HG03139 (cell line): ENCODE data around the gene ARFGAP1.
"Not testable (repeated sequence)": the region's sequence is repeated elsewhere in the genome, so short reads cannot be mapped to it uniquely, and the experiment has no call there.

Source experiments
- ATAC-seq: cut with Tn5 transposase; IDR thresholded peaks from one replicate; pipeline ENCODE4 v1.9.1; 2021; ENCODE audit not compliant: unreplicated experiment

Gene ARFGAP1

DNA sequence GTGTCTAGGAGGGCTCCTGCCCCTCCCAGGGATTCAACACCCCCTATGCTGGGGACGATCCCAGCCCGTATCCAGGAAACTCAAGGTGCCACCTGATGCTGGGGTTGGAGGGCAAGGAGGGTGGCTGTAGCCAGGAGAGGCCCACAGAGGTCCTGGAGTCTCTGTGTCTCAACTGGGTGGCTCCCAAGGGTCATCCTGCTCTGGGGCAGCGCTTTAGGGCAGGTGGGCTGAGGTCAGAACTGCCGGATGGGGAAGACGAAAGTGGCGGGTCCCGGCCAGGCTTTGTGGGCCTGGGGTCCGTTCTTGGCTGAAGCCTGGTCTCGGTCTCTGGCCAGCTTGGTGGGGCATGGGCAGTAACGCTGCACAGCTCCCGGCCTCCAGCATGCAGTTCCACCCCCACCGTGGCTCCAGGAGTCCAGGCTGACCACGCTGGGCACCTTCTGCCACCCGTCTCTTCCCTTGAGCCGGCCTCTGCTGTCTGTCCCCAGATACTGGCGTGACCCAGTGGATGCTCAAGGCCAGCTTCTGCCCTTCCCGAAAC is 17.6 kb downstream of the ARFGAP1 start:
- ATAC-seq, result no peak

DNA sequence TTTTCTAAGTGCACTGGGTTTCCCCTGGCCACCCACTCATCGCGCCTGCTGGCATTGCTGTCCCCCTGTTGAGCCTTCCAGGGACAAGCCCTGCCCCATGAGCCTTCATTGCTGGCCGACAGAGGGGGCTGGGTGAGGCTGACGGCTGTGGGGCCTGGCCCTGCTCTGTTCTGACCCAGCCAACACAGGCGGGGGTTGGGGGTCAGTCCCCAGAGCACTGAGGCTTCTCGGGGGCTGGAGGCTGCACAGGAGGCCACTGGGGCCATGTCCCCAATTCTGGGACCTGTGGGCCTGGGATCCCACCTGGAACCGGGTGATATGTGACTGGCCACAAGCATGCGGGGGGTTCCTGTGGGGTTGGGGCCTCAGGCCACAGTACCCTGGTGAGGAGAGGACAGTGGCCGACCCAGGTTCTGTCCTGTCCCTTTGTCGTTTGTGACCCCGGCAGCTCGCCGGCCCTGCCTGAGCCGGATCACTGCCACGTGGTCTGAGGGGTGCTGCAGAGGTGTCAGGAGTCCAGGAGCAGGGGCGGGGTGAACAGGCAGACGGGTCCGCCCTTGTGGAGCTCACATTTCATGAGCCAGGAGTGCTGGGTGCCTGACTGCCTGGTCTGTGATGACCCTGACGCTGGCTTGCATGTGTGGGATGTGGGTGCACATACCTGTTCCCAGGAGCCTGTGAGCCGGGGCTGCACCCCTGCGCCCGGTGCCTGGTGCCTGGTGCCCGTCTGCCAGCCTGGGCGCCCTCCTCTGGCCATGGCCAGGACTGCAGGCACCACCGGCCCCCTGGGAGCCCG is 18.3 kb downstream of the ARFGAP1 start:
- no peak for ATAC-seq

DNA sequence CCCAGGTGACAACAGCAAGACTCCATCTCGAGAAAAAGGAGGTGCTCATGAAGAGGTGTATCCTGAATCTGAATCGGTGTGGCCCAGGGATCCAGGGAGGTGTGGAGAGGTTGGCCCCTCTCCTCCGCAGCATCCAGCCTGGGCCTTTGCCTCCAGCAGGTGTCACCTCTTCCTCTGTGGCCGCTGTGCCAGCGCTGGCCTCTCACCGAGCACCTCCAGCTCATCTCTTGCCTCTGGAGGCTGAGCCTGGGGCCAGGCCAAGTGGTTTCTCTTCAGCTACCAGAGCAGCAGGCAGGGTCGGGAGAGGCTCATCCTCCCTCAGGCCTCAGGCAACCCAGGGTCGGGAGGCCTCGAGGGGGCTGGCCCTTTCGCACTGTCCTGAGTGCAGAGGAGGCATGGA is 19.2 kb downstream of the ARFGAP1 start:
- ATAC-seq, result no peak

DNA sequence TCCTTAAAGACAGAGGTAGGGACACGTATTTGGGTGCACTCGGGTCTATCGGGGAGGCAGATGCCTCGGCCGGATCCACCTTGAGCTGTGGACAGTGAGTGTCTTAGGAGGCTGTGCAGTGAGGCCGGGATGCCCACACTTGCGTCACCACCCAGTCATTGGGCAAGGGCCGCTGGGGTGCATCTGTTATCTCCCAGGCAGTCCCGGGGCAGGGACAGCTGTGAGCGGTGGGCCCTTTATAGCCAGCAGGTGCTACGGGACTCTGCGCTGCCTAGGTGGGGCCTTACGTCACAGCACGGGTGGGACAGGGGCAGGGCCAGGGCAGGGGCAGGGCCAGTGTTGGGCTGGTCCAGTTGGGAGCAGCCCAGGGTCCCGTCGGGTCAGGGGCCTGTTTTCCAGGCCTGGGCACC is 19.7 kb downstream of the ARFGAP1 start:
- no peak for ATAC-seq

DNA sequence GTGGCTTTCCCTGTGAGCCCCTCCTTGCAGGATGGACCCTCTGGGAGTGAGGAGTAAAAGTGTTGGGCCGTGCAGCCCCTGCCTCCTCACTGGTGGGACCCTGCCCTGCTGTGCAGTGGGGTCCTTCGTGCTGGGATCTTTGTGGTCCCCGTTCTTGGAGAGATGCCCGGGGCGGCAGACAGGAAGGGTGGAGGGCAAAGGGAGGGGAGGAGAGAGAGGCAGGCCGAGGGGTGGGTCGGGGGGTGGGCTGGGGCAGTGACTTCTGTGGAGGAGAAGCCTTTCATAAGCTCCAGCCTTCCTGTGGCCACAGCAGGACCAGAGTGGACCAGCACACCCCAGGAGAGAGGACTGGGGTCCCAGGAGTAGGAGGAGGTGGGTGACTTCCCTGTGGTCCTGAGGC is 20.3 kb downstream of the ARFGAP1 start, which contains the start of gene COL20A1:
Gene COL20A1 (plus strand): TSS at position 283 of the 400 bp plus-strand sequence. CDS start 1,922 bp downstream, outside the sequence.
- no peak for ATAC-seq

DNA sequence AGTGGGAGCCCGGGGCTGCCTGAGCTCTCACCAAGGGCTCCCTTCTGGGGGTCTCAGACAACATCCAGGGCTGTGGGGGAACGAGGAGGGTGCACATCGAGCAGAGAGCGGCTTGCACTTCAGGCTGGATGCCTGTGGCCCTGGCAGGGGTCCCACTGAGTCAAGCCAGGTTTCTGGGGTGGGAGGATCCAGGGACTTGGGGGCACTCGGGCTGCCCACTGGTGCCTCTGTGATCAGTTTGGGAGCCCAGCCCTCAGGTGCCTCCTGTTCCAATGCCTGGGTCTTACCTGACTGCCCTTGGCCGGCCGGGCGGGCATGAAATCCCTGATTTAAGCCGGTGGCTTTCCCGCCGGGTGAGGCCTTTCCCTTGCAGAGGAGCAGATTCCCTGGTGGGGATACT is 20.8 kb downstream of the ARFGAP1 start:
- no peak for ATAC-seq

DNA sequence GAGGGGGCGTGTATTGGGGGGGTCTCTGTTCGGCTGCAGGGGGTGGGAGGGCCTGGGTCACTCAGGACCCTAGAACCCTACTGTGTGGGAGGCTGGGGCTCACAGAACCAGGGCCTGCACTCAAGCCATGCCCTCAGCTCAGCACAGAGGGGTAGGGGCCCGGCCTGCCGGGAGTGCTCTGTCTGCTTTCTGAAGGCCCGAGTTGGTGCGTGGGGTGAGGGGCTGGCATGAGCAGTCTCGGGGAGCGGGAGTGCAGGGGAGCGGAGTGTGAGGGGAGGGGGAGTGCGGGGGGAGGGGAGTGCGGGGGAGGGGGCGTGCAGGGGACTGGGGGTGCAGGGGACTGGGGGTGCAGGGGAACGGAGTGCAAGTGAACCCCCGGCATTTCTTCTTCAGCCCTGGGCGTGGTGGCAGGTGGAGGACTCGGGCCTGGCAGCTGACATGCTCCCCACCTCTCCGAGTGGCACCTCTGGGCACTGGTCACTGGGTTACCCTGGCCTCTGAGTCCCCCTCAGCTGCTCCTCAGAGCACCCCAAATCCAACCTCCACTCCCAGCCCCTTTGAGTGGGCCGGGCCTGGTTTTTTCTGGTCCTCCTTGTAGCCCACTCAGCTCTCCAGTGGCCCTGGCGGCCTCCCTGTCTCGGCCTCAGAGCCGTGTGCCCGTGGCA is 21.4 kb downstream of the ARFGAP1 start:
- no peak for ATAC-seq

DNA sequence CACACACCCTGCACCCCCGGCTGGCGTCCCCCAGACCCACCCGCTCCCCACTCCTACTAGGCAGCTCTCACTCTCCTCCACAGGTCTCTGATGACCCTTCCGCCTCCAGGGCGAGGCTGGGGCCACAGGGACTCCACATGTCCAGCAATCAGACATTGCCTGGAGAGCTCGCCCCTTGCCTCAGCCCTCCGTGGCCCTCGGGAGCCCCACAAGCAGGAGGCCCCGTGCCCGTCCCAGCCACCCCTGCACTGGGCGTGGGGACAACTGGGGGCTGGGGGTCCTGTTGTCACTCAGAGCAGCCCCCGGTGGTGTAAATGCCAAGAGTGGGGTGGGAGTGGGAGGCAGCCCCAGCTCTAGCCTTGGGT is 21.9 kb downstream of the ARFGAP1 start:
- ATAC-seq, result no peak

DNA sequence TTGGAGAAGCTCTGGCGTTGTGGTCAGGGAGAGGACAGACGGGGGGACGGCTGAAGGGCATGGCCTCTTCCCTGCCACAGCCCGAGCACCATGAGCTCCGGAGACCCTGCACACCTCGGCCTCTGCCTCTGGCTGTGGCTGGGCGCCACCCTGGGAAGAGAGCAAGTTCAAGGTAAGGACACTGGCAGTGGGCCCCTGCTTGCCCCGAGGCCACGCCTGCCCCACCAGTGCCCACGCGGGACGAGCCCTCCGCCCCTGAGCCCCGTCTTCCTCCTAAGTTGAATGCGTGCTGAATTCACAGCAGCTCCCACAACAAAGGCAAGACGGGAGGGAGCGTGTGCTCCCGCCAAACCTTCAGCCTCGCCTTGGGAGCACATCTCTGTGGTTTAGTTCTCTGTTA is 22.4 kb downstream of the ARFGAP1 start:
- no peak for ATAC-seq

DNA sequence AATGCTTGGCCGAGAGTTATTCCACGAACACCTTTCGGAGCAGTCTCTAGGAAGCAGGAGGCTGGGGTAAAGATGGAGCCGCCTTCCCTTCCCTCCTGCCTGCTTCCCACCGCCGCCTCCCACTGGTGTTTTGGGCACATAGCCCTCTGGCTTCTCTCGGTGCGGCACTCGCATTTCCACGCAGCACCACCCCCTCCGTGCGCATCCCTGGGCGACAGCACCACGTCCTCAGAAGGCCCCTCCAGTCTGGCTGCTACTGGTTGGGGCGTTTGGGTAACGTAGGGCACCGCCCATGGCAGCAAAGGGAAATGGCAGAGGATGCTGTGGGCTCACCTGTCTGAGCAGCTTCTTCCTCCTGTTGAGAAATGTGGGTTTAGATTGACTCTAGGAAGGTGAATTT is 22.8 kb downstream of the ARFGAP1 start:
- ATAC-seq, result no peak

DNA sequence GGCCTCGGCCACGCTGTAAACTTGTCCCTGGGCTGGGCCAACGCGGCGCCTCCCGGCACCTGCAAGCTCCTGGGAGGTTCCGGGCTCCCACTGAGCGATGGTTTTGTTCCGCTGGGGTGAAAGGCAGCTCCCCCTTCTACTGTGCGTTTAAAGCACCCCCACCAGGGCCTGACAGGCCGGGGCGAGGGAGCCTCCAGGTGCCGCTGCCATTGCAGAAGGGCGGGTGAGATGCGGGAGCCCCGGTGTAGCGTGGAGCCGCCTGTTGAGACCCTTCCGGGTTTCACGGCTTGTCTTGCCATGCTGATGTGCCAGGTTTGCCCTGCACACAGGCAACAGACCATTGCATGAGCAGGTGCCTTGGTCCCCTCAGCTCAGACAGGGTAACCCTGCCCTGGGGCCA is 23.2 kb downstream of the ARFGAP1 start:
- no peak for ATAC-seq

DNA sequence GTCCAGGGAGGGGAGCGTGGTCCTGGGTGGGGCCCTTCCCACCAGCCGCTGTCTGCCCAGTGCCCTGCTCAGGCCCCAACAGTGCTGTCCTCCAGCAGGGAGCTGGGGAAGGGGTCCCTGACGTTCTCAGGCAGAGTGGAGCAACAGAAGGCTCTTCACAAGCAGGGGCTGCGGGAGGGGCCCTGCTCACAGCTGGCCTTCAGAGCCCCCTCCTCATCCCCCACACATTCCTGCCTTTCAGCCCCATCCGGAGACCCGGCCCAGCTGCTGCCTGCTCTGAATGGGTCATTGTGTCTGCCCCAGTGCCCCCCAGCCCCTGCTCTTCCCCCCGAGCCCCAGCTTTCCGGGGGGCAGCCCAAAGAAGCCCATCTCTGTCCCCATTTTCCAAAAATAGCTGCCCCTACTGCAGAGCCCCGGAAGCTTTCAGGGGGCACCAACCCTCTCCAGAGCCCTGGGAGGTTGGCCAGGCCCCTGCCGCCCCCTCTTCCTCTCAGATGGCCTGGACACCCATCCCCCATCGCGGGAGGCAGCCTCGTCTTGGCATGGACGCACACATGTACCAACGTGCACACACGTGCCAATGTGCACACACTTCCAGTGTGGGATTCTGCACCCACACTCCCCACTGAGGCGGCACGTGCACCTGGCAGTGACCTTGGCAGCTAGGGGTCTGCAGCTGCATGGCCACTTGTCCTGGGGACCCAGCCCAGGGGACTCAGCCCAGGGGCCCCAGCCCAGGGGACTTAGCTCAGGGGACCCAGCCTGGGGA is 24.1 kb downstream of the ARFGAP1 start:
- ATAC-seq, result no peak

DNA sequence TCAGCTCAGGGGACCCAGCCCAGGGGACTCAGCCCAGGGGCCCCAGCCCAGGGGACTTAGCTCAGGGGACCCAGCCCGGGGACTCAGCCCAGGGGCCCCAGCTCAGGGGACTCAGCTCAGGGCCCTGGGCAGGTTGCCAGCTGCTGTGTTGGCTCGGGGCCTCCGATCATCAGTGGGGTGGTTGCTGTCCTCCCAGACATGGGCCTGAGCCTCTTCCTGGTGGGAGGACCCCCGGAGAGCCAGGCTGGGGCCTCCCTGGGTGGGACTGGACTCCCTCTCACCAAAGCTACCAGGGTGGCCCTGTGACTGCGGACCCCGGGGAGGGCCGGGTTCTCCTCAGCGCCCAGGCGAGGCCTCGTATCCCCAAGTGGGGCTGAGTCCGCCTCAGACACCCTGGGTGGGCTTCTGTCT is 24.8 kb downstream of the ARFGAP1 start:
- no peak for ATAC-seq

DNA sequence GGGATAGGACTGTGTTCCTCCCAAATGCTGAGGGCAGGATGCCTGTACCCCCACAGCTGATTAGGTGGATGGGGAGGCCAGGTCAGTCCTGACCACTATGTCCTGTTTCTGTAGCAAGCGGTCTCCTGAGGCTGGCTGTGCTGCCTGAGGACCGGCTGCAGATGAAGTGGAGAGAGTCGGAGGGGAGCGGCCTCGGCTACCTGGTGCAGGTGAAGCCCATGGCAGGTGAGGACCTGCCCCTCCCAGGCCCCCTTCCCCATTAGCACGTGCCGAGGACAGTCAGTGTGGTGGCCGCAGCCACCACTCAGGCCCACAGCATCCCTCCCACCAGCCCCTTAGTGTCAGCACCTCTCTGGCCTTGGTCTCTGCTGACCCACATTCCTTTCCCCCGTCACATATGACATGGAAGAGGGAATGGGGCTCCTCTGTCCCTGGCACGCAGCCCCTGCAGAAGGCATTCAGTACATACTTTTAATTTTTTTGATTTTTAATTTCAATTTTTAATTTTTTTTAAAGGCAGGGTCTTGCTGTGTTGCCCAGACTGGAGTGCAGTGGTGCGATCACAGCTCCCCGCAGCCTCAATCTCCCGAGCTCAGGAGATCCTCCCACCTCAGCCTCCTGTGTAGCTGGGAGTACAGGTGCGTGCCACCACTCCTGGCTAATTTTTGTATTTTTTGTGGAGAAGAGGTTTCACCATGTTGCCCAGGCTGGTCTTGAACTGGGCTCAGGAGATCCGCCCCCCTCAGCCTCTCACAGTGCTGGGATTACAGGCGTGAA is 25.4 kb downstream of the ARFGAP1 start:
- ATAC-seq, result no peak

DNA sequence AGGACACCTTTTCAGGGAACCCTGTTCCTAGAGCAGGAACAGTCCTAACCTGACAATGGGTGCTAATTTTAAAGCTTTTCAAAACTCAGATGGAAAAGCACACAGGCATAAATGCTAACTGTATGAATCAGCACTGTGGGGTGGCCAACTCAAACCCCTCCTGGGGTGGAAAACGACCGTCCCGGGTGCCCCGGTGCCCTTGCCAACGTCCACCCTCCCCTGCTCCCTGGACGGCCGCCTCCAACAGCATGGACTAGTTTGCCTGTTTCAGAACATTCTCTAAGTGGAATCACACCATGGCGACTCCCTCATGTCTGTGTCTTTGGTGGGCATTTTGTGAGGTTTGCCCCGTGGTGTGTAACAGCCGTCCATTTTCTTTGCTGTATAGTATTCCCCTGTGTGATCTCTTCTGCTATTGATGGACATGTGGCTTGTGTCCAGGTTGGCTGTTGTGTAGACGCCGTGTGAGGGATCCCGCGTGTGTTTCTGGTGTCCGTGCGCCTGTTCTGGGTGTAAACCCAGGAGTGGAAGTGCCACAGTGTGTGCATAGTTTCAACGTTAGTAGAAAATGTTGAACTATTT is 26.2 kb downstream of the ARFGAP1 start:
- no peak for ATAC-seq

DNA sequence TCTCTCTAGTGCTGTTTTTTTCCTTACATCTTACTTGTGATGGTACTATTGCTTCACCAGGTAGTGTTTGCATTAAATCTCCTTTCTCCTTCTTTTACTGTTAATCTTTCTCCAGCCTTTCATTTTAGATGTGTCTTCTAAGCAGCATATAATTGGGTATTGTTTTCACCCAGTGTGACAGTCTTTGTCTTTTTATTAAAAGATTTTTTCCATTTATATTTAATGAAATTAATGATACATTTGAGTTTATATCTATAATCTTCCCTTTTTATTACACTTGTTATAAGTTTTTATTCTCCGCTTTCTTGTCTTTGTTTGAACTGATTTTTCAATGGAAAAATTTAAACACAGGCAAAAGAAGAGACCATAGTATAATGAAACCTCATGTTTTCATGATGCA is 29.1 kb downstream of the ARFGAP1 start:
- no peak for ATAC-seq

DNA sequence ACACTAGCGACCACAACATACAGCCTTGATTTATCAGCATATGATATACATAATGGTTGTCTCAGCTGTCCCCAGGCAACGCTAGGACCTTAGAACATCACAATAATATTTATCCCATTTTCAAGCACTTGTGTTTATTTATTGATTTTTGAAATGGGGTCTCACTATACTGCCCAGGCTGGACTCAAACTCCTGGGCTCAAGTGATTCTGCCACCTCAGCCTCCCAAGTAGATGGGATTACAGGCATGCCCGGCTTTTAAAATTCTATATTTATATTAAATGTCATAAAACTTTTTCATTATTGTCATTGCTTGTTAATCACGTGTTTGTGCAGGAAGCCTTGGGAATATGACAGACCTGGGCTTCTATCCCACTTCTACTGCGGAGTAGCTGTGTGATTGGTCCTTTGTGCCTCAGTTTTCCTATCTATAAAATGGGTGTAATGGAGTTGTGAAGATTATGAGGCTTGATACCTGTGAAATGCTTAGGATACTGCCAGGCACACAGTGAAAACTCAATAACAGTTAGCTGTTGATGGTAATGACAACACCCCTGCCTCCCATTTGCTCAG is 30.6 kb downstream of the ARFGAP1 start:
- no peak for ATAC-seq

DNA sequence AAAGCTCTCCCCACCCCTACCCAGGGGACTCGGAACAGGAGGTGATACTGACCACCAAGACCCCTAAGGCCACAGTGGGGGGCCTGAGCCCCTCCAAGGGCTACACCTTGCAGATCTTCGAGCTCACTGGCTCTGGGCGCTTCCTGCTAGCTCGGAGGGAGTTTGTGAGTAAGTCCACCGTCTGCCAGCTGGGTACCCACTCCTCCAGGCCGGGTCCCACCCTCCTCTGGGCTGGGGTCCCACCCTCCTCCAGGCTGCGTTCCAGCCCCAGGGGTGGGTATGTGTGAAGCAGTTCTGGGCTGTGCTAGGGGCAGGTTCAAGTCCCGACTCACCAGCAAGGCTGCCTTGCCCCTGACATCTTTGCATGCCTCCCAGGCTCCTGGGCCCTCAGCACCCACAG is 32.8 kb downstream of the ARFGAP1 start:
- ATAC-seq, result no peak

DNA sequence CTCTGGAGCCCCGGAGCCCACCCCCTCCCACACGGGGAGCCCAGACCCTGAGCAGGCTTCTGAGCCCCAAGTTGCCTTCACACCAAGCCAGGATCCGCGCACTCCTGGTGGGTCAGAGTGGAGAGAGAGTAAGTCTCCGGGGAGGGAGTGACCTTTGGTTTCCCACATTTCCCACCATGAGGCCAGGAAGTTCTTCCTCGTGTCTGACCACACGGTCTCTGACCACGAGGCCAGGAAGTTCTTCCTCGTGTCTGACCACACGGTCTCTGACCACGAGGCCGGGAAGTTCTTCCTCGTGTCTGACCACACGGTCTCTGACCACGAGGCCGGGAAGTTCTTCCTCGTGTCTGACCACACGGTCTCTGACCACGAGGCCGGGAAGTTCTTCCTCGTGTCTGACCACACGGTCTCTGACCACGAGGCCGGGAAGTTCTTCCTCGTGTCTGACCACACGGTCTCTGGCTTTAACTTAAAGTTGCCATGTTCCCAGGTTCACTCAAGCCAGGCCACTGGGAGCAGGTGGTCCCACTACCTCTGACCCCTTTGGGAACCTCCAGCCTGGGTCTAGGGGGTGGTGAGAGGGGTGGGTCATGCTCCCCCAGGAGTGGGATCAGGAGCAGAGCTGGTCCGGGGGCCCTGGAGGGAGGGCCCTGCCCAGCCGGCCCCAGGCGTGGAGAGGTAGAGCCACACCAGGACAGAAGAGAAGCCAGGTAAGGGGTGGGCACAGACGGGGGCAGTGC is 33.5 kb downstream of the ARFGAP1 start:
- not testable (repeated sequence) for ATAC-seq
